HepG2 (cell line): ENCODE data around the gene GPR6. TPM values are rescaled to one million over a fixed set of nuclear protein-coding genes. Genes with fewer than 3 reads are reported as not detected.

Experiments
- ATF6 ChIP-seq: sonication (generic); formaldehyde crosslinking; conservative IDR thresholded peaks from 2 replicates; pipeline ENCODE4 v1.4.0; 2020; ENCODE audit warnings: missing genetic modification reagents
- CENPBD1 ChIP-seq: sonication (generic); formaldehyde crosslinking; IDR thresholded peaks from 2 replicates; pipeline ENCODE4 v1.8.0; 2022; ENCODE audit warnings: missing genetic modification reagents, low read depth, mild to moderate bottlenecking, borderline replicate concordance
- CREM ChIP-seq, 2 experiments: sonication (generic) in 1 of 2; formaldehyde crosslinking in 1 of 2; IDR thresholded peaks; 2 replicates each; pipeline versions ENCODE4 v1.4.0 to v1.6.1; 2016 to 2020; ENCODE audit warnings: antibody characterized with exemption in 1 of 2, mild to moderate bottlenecking in 1 of 2, missing genetic modification reagents in 1 of 2
- MED1 ChIP-seq: sonication (generic); formaldehyde crosslinking; IDR thresholded peaks from 2 replicates; pipeline ENCODE4 v1.4.0; 2020; ENCODE audit warnings: missing genetic modification reagents
- MYC ChIP-seq: sonication (generic); formaldehyde crosslinking; IDR thresholded peaks from 2 replicates; pipeline ENCODE4 v1.9.0; 2021; ENCODE audit warnings: missing genetic modification reagents, borderline replicate concordance
- RAD21 ChIP-seq: fragments of 450-650 bp; formaldehyde crosslinking; IDR thresholded peaks from 2 replicates; pipeline ENCODE4 v1.5.0; 2020; ENCODE audit warnings: mild to moderate bottlenecking
- RBM39 ChIP-seq: fragments of 200-400 bp; formaldehyde crosslinking; IDR thresholded peaks from one replicate; pipeline ENCODE4 v1.6.1; 2018; ENCODE audit warnings: antibody characterized with exemption, mild to moderate bottlenecking, low read depth, low read length; ENCODE audit not compliant: poor library complexity, severe bottlenecking
- RERE ChIP-seq: IDR thresholded peaks from 2 replicates; pipeline ENCODE4 v1.6.1; 2016; ENCODE audit warnings: low read depth, missing genetic modification reagents, missing compliant biosample characterization
- ZBTB20 ChIP-seq: sonication (generic); formaldehyde crosslinking; IDR thresholded peaks from 2 replicates; pipeline ENCODE4 v1.8.1; 2023; ENCODE audit warnings: missing genetic modification reagents, low read depth, mild to moderate bottlenecking, borderline replicate concordance
- ZNF335 ChIP-seq: sonication (generic); formaldehyde crosslinking; IDR thresholded peaks from 2 replicates; pipeline ENCODE4 v1.4.0; 2020; ENCODE audit warnings: missing genetic modification reagents
- ZNF674 ChIP-seq: sonication (generic); formaldehyde crosslinking; IDR thresholded peaks from 2 replicates; pipeline ENCODE4 v1.5.0; 2020; ENCODE audit warnings: low read depth, mild to moderate bottlenecking, missing genetic modification reagents
- ZNF766 ChIP-seq: sonication (generic); formaldehyde crosslinking; IDR thresholded peaks from 2 replicates; pipeline ENCODE4 v1.5.0; 2020; ENCODE audit warnings: missing genetic modification reagents, borderline replicate concordance
- ZSCAN29 ChIP-seq: sonication (generic); formaldehyde crosslinking; conservative IDR thresholded peaks from 2 replicates; pipeline ENCODE4 v1.4.0; 2020; ENCODE audit warnings: mild to moderate bottlenecking, missing genetic modification reagents
- polyA plus RNA-seq, 8 experiments: library from polyadenylated mRNA; depleted of rRNA in 3 of 8; stranded (reverse) in 7 of 8; unstranded in 1 of 8; fragments of >200 nt; fragmentation: Illumina TruSeq in 4 of 8; extraction: Trizol in 4 of 8; gene quantifications; 2 replicates each; pipeline versions ENCODE4 v1.2.1 to v1.2.3, GENCODE V29; 2011 to 2016; ENCODE audit warnings: low read depth in 4 of 8, missing spikeins in 1 of 8, mixed read lengths in 1 of 8; ENCODE audit not compliant: insufficient read depth in 1 of 8
- total RNA-seq, 5 experiments: library from RNA; depleted of rRNA; stranded (reverse); fragments of >200 nt; fragmentation: Illumina TruSeq; extraction: Trizol; gene quantifications; 2 replicates each; pipeline ENCODE4 v1.2.3, GENCODE V29; 2016; ENCODE audit warnings: low read depth in 1 of 5
- TF ChIP-seq, protein P1 (sequence below): sonication (generic); formaldehyde crosslinking; IDR thresholded peaks from 2 replicates; pipeline ENCODE4 v1.4.0; 2020; ENCODE audit warnings: missing genetic modification reagents
- TF ChIP-seq, protein P2 (sequence below): IDR thresholded peaks from 2 replicates; pipeline ENCODE4 v1.6.1; 2016; ENCODE audit warnings: missing compliant biosample characterization, missing genetic modification reagents, borderline replicate concordance

Gene GPR6
- total and polyA plus RNA-seq, 2 of the 13 experiments (the other 11 are each of a cell fraction or from before 2014, with no cell fraction given): not detected

DNA sequence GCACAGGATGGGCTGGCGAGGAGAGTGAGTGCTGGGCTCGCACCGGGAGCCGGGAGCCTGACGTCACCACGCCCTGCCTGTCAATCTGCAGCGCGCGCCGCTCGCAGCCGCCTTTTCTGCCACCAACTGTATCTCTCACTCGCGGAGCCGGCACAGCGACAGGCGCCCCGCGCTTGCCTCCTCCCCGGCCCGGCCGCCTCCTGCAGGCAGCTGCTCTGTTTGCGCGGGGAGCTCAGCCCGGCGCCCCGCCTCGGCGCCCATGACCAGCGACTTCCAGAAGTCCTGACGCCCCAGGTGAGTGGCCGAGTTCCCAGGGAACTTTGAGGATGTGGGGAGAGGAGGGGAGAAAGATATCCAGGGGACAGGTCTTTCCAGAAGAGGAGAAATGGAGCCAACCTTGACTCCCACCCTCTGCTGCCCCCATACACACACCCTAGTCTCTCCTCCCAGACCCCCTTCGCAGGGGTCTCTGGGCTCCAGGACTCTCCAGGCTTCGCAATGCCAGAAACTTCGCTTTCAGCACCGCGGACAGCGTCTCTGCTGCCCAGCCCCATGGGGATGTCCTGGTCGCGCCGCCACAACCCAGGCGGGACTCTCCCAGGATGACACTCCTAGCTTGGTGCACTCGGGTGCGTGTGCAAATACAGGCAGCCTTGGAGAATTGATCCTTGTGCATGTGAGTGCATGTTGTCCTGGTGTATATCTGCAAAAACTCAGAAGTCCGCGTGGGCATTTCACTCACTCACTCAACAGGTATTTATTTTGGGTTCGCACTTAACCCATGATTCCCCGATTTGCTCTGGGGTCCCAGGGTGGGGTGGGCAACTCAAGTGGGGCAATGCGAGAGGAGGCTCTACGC, at the start of gene GPR6 (continued):
- TF ChIP-seq MYC: no peak; the same call in 1 of the 2 replicates
- TF ChIP-seq ZNF766 (CRISPR knock-in tag): peak; percentile 89; the same call in 1 of the 2 replicates
- no peak for TF ChIP-seq RBM39
- no peak for TF ChIP-seq RERE (CRISPR knock-in tag)
- peak; percentile 84; the same call in 1 of the 2 replicates for TF ChIP-seq ZBTB20 (CRISPR knock-in tag)
- TF ChIP-seq RAD21 (CRISPR knock-in tag): no peak
- TF ChIP-seq, protein P1, sequence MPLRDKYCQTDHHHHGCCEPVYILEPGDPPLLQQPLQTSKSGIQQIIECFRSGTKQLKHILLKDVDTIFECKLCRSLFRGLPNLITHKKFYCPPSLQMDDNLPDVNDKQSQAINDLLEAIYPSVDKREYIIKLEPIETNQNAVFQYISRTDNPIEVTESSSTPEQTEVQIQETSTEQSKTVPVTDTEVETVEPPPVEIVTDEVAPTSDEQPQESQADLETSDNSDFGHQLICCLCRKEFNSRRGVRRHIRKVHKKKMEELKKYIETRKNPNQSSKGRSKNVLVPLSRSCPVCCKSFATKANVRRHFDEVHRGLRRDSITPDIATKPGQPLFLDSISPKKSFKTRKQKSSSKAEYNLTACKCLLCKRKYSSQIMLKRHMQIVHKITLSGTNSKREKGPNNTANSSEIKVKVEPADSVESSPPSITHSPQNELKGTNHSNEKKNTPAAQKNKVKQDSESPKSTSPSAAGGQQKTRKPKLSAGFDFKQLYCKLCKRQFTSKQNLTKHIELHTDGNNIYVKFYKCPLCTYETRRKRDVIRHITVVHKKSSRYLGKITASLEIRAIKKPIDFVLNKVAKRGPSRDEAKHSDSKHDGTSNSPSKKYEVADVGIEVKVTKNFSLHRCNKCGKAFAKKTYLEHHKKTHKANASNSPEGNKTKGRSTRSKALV: peak; percentile 78; the same call in 1 of the 2 replicates
- TF ChIP-seq CREM (IDR thresholded peaks at IDR 0.05): no peak
- TF ChIP-seq CREM (CRISPR knock-in tag; IDR thresholded peaks at IDR 0.05): no peak
- 0 out of 2 replicates have a peak, but pooled peaks have one; percentile 71 for TF ChIP-seq ATF6 (CRISPR knock-in tag)
- TF ChIP-seq, protein P2, sequence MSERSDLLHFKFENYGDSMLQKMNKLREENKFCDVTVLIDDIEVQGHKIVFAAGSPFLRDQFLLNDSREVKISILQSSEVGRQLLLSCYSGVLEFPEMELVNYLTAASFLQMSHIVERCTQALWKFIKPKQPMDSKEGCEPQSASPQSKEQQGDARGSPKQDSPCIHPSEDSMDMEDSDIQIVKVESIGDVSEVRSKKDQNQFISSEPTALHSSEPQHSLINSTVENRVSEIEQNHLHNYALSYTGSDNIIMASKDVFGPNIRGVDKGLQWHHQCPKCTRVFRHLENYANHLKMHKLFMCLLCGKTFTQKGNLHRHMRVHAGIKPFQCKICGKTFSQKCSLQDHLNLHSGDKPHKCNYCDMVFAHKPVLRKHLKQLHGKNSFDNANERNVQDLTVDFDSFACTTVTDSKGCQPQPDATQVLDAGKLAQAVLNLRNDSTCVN: peak; percentile 84
- TF ChIP-seq MED1 (CRISPR knock-in tag): peak; percentile 48; the same call in 1 of the 2 replicates
- TF ChIP-seq ZSCAN29: no peak
- peak; percentile 83; the same call in 1 of the 2 replicates for TF ChIP-seq ZNF335 (CRISPR knock-in tag)
- TF ChIP-seq ZNF674: no peak
- TF ChIP-seq CENPBD1 (CRISPR knock-in tag): no peak
